Epithelial cell of proximal tubule (primary cell): ENCODE data around the gene PLA2G1B. TPM values are rescaled to one million over a fixed set of nuclear protein-coding genes. Genes with fewer than 3 reads are reported as not detected.

Experiments used
- DNase-seq: peaks from one replicate; pipeline ENCODE4 v3.0.0-alpha.2; 2011; ENCODE audit warnings: low read depth
- H3K4me3 ChIP-seq: 2 replicates; pipeline ENCODE4 v1.5.1; 2011; ENCODE audit warnings: low read depth, mild to moderate bottlenecking, low read length
- CTCF ChIP-seq: conservative IDR thresholded peaks from 2 replicates; pipeline ENCODE4 v1.5.1; 2012; ENCODE audit warnings: low read depth, mild to moderate bottlenecking, low read length
- total RNA-seq: library from RNA; depleted of rRNA; stranded (reverse); fragments of >200 nt; gene quantifications from 2 replicates; pipeline ENCODE4 v1.2.3, GENCODE V29; 2015

Gene PLA2G1B
- total RNA-seq, 1 donor from 2014 or later: not detected

GRCh38 chr12:120331390-120331789 is 3.8 kb upstream of the PLA2G1B start:
- H3K4me3 ChIP-seq: no peak overlapping the region
- no peak for DNase-seq
- TF ChIP-seq CTCF: no peak

GRCh38 chr12:120328228-120328627 is 649 bp upstream of the PLA2G1B start:
- no peak for TF ChIP-seq CTCF
- H3K4me3 ChIP-seq: no peak overlapping the region
- no peak for DNase-seq

- TF ChIP-seq CTCF: no peak
- no peak for DNase-seq
- no peak overlapping the region for H3K4me3 ChIP-seq
Measured at GRCh38 chr12:120324841-120325417, 2.6 kb downstream of the PLA2G1B start.

- H3K4me3 ChIP-seq: no peak overlapping the region
- TF ChIP-seq CTCF: no peak
- no peak for DNase-seq
Measured at GRCh38 chr12:120323772-120324171, 3.8 kb downstream of the PLA2G1B start.

- TF ChIP-seq CTCF: no peak
- no peak overlapping the region for H3K4me3 ChIP-seq
- DNase-seq: peak; percentile 76
Measured at GRCh38 chr12:120321382-120322202, 6.0 kb downstream of the PLA2G1B start.

GRCh38 chr12:120317224-120318105 is 10.1 kb downstream of the PLA2G1B start:
- TF ChIP-seq CTCF: peak; percentile 51
- peak; percentile 94 for DNase-seq
- peak overlapping the region; percentile 69 for H3K4me3 ChIP-seq
